ENCODE data around the gene RGS7BP.

DNA sequence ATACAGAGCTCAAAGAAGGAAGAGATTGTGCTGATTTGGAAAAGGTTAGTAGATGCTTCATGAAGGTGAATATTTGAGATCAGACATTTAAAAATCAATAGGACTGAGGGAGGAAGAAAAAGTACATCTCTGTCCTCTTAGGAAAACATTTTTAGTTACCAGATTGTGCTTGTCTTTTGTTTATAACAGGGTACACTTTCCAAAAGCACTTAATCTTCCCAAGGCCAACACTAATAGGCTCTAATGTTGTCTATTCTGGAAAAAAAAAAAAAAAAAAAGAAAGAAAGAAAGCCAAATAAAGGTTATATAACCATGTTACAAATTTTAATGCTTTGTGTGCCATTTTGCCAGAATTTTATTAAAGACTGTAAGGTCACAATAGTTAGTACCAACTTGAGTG is 139.0 kb downstream of the RGS7BP start:
- TF ChIP-seq POLR2A (IDR thresholded peaks at IDR 0.05; ENCODE audit: low read depth, low read length), result no peak
- TF ChIP-seq TAF1 (IDR thresholded peaks at IDR 0.05; ENCODE audit: low read depth, low read length), result no peak
- no peak for TF ChIP-seq POLR2AphosphoS5 (IDR thresholded peaks at IDR 0.05; ENCODE audit: low read depth, low read length)

Measured in GM12891 (cell line).